GM21723 (cell line): ENCODE measurements around the gene DHRS13.
"Not testable (repeated sequence)": the region's sequence is repeated elsewhere in the genome, so short reads cannot be mapped to it uniquely, and the experiment has no call there.

Experiments
- ATAC-seq: cut with Tn5 transposase; IDR thresholded peaks from one replicate; pipeline ENCODE4 v1.9.1; 2021; ENCODE audit warnings: mild to moderate bottlenecking, moderate library complexity; ENCODE audit not compliant: unreplicated experiment

DHRS13 gene

DNA sequence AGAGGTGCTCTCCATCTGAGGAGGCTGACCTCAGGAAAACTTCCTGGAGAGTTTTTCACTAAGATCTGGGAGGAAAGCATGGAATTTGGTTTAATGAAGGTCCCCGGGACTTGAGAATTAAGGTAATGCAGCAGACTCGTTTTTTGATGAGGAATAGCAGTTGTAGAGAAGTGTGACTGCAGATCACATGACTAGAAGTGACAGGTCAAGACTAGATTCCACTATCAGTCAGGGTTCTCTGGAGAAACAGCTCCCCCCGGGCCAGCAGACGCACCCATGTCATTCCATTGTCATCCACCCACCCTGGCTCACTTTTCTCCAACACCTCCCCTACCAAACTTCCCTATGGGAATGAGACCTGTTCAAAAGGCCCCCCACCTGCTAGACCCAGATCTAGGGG lies 1.9 kb upstream of the DHRS13 start:
- ATAC-seq, result no peak

- not testable (repeated sequence) for ATAC-seq
Observed at GRCh38 chr17:28903546-28903841, 615 bp upstream of the DHRS13 start.

- ATAC-seq, result peak; percentile 39
Observed at GRCh38 chr17:28901866-28902818, 737 bp downstream of the DHRS13 start.

DNA sequence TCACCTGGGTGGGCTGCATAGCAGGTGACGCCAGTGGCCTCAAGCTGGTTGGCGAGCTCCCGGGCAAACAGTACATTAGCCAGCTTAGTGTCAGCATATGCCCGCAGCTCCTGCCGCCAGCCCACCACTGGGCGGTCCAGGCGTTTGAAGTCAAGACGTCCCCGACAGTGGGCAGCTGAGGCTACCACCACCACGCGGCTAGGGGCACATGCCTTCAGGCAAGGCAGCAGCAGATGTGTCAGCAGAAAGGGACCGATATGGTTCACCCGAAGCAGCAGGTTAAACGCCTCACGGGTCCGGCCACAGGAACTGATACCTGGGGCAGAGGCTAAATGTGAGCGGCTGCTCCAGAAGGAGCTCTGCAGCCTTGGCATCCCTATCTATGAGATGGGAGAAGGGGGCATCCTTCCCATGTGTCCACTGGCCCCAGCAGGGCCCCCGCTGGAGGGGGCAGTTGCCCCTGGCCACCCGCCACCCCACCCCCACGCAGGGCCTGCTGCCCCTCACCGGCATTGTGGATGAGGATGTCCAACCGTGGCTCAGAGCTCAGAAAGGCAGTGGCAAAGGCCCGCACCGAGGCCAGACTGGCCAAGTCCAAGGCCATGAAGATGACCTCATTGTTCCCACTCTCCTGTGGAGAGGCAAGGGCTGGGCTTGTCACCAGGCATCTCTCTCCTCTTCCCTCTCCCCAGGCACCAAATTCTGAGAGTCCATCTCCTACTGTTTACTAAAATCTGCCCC lies 1.7 kb downstream of the DHRS13 start:
- no peak for ATAC-seq

DNA sequence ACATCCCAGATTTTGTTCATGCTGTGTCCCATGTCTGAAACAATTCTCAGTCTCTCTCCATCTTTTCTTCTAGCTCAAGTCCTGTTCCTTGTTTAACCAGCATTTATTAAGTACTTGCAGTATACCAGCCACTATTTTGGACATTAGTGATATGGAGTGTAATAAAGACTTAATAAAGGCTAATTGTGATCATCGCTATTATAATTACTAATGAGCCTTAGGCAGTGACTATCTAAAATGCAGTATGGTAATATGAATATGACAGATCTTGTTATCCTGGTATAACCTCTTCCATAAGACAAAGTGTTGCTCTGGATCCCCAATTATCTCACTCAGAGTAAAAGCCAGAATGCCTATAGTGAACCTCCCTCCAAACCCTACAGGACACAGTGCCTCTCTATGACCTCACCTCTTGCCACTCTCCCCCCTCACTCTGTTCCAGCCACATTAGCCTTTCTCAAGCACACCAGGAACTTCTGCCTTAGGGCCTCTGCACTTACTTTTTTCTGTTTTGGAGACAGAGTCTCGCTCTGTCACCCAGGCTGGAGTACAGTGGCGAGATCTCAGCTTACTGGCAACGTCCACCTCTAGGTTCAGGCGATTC lies 3.6 kb downstream of the DHRS13 start:
- ATAC-seq, result no peak

DNA sequence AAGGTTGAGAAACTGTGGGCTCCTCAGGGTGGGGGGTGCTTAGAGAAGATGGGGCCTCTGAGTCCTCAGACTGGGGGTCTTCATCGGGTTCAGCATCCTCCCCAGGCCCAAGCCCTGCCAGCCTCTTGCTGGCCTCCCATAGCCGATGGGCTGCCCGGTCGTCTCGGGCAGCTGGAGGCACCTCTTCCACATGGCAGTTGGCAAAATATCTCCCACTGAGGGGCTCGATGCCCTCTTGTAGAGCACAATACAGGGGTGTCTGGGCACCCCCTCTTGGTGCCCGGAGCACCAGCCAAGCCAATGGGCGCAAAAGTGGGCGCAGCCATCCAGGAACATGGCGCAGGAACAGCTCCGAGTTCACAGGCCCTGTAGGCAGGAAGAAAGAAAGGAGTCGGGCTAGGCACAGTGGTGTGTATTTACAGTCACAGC lies 4.3 kb downstream of the DHRS13 start:
- no peak for ATAC-seq

DNA sequence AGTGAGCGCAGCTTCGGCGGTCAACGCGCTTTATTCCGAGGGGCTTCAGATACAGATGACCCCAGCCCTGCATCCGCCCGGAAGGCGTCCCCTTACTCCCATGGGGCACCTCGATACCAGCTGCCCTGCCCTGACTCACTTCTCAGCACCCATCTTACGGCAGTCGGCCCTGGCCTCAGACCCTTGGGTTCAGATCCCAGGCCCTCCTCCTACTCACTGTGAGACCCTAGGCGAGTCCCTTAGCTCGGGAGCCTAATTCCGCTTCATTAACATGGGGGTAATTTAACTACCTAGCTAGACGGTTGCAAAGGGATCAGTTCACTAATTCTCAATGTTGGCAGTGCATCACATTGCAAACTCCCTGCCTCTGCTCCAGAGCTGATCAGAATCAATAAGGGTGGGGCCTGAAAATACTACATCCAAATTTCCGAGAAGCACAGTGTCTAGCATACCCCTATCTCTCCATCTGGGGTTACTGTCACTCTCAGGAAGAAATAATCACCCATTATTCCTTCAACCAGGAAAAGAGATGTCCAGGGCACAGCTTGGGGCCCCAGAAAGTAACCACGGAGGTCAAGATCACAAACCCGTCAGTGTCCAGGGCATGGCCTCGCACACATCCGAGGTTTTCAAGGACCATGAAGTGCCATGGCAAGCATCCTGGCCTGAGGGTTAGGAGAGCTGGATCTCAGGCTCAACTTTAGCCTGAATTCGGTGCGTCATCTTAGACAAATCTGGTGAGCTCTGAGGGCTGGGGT lies 4.9 kb downstream of the DHRS13 start:
- peak; percentile 4 for ATAC-seq

GRCh38 chr17:28896884-28897768 lies 5.8 kb downstream of the DHRS13 start, which contains the start of gene FLOT2:
FLOT2 (minus strand) TSS chr17:28897733; CDS start chr17:28897574, 159 bp downstream.
- ATAC-seq, result peak; percentile 38

DNA sequence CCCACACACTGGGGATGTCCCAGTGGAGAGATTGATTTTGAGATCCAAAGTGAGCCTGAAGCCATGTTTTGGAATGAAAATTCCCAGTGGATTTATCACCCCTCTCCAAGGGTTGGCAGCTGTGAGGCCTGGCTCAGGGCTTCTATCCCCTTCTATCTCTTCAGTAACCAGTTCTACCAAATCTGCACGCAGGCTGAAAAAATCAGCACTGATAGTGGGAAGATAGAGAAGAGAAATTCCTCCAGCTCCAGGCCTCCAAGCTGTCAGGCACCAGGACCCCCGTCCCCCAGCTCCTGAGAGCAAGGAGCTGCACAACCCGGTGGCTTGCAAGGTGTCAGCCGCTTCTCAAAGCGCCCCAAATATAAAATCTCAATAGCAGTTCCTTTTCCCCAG lies 6.4 kb downstream of the DHRS13 start:
- ATAC-seq, result no peak

DNA sequence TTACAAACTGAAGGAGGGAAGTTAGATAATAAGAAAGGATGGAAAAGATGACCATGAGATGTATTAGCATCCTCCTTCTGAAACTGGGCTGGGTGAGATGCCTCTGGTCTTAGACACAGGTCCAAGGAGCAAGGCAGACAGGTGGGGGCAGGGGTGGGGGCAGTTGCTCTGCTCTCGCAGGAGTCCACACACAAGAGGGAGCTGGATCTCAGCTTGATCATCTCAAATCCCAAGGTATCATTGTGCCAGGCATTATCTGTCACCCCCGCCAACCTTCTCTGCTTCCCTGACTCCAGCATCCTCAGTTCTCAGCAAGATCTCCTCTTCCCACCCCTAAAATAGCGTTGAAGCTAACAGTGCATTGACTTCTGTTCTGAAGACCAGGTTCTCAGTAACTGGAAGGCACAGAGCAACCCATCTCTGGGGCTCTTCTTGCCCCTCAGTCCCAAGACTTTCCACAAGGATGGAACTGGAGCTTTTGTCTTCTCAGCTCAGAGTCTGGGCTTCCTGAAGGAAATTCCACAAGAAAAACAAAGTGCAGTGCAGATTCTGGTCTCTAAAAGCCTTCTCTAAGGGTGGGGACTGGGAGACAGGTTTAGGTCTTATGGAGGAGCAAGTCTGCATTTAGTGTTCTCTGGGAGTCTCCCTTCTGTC lies 7.0 kb downstream of the DHRS13 start:
- ATAC-seq, result no peak

DNA sequence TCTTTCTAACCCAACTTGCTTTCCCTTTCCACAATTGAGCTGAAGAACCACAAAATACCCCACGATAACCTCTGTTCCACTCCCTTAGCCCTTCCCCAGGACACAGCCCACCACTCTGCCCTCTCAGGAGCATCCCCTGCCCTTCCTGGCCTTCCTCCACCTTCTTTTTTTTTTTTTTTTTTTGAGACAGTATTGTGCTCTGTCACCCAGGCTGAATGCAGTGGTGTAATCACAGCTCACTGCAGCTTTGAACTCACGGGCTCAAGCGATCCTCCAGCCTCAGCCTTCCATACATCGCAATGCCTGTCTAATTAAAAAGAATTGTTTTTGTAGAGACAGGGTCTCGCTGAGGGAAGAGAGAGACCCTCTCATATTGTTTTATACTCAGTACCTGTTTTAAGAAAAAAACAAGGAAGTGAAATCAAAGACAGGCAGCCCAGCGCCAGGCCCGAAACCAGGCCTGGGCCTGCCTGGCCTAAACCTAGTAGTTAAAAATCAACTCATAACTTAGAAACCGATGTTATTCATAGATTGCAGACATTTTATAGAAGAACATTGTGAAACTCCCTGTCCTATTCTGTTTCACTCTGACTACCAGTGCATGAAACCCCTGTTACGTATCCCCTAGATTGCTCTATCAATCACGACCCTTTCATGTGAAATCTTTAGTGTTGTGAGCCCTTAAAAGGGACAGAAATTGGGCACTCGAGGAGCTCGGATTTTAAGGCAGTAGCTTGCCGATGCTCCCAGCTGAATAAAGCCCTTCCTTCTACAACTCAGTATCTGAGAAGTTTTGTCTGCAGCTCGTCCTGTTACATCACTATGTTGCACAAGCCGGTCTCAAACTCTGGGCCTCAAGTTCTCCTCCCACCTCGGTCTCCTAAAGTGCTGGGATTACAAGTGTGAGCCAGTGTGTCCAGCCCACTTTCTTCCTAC lies 9.4 kb downstream of the DHRS13 start:
- not testable (repeated sequence) for ATAC-seq

- peak; percentile 34 for ATAC-seq
Observed at GRCh38 chr17:28892024-28892423, 10.9 kb downstream of the DHRS13 start.

DNA sequence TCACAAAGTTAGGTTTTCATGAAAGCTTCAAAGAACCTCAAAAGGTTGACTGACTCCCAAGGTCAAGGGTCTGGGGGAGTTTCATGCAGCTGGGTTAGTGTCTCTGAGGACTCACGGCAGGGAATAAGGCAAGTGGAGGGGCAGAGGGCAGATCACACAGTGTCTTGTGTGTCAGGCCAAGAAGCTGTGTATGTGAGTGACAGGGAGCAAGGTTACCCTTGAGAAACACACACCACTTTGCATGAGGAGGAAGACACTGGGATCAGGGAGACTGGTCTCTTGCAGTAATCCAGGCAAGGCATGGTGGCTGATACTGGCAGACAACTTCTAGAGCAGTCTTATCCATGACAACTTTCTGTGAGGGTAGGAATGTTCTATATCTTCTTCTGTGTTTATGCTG lies 11.7 kb downstream of the DHRS13 start:
- no peak for ATAC-seq

DNA sequence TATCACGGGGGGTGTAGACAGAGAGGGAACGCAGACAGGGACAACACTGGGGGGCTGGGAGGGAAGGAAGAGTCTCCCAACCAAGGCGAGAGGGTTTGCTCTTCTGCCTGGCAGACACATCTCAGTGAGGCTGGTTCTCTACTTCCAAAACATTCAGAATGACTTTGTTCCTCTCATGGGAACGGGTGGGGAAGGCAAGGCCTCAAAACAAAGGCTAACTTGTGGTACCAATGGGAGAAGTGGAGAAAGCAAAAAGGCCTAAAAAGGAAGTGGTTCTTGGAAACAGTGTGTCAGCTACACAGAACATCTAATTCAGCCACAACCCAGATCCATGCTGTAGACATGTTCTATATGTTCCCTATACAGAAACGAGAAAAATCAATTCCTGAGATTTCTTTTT lies 12.9 kb downstream of the DHRS13 start:
- ATAC-seq, result no peak

GRCh38 chr17:28888832-28889231 lies 14.0 kb downstream of the DHRS13 start:
- ATAC-seq, result no peak

- ATAC-seq, result no peak
Observed at GRCh38 chr17:28887871-28888471, 14.9 kb downstream of the DHRS13 start.

- no peak for ATAC-seq
Observed at GRCh38 chr17:28885951-28886350, 16.9 kb downstream of the DHRS13 start.

DNA sequence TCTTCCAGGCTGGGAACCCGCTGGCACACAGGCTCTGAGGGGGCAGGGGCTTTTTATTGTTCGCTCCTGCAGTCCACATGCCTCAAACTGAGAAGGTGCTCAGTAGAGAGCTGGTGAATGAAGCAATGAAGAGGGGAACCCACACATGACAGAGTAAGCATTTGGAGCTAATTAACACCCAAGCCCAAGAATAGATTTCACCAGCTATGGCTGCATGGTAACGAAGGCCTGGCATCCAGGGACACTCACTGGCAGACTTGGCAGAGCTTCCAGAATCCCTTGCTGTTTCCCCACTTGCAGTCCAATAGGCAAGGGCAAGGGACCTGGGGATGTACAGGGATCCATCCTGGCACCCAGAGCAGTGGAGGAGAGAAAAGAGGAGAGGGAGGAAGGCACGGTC lies 17.5 kb downstream of the DHRS13 start:
- ATAC-seq, result no peak
